GM20431 (cell line): Measurements from ENCODE around the gene UBE2F.

Source experiments
- in situ Hi-C: fragments of 300-500 bp; cut with MseI, MboI; formaldehyde crosslinking; loops from one replicate; pipeline ENCODE4 v1.15.0; 2020; ENCODE audit warnings: low sequenced_read_pairs; ENCODE audit not compliant: unreplicated experiment

The UBE2F gene

DNA sequence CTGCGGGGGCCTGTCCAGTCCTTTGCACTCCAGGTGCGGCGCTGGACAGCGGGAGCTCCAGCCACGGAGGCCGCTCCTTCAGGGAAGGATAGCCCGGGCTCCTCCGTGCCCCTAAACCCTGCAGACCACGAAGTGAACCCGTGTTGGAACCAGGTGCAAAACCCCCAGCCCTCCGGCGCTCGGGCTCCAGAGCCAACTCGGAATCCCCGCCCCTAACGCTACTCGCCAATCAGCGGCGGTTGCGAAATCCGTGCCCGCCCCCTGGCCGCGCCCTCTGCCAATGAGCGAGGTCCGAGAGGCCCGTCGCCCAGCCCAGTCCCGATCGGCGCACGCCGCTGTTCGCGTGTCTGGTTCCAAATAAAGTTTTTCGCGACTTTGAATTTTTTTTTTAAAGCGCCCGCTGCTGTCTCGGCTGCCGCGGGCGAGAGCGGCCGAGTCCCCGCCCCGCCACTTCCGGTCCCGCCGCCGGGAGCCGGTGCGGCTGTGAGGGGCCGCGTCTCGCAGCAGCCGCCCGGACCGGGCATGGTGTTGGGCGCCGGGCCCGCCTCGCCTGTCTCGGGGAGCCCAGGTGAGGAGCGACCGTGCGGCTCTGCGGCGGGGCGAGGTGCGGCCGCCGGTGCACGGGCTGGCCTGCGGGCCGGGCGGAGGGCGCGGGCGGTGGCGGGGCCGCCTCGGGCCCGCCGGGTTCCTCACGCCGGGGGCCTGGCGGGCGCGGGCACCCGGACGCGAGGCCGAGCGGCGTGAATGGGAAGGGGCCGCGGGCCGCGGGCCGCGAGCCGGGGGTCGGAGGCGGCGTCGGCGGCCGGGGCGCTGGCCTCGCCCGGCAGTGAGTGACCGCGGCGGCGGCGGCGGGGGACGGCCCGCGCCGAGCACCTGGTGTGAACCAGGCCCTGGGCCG, at the start of gene UBE2F:
Gene UBE2F, plus strand, starts transcription at position 450 of the 898 bp plus-strand sequence. CDS start 6,094 bp downstream, outside the sequence.
- in situ Hi-C loops: no loop called here

DNA sequence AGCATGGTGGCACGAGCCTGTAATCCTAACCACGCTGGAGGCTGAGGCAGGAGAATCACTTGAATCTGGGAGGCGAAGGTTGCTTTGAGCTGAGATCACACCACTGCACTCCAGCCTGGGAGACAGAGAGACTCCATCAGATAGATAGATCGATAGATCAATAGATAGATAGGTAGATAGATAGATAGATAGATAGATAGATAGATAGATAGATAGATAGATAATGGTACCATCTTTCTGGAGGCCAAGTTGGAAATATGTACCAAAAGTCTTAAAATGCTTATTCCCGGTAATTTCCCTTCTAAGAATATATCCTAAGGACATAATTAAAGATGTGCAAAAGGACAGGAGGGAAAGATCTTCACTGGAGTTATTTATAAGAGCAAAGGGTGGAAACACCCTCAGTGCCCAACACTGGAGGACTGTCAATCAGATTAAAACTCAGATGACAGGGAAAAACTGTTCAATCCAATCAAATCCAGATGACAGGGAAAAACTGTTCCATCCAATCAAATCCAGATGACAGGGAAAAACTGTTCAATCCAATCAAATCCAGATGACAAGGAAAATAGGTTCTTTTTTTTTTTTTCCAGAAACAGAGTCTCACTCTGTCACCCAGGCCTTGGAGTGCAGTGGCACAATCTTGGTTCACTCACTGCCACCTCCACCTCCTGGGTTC, 49.0 kb upstream of the UBE2F start:
- in situ Hi-C loops: no loop called here

DNA sequence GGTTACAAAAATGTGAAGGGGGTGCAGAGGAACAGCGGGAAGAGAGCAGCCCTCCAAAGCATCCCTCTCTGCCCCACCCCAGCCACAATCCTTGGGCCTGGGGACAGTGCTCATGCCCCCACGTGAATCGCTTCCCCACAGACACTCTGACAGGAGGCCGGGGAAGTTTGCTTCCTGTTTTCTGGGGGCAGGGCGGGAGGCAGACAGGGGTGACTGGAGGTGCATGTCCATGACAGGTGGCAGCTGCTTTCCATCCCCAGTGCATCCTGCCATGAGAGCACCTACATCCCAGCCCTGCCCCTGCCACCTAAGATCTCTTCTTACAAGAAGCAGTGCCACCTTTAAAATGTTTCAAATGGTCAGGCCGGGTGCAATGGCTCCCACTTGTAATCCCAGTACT, 47.2 kb upstream of the UBE2F start:
- in situ Hi-C loops: no loop called here

- in situ Hi-C loops: no loop called here
Observed at GRCh38 chr2:237920673-237921072, 46.1 kb upstream of the UBE2F start.

- in situ Hi-C loops: no loop called here
Observed at GRCh38 chr2:237921967-237922492, 44.8 kb upstream of the UBE2F start.

- in situ Hi-C loops: no loop called here
Observed at GRCh38 chr2:237922641-237923361, 44.0 kb upstream of the UBE2F start.

DNA sequence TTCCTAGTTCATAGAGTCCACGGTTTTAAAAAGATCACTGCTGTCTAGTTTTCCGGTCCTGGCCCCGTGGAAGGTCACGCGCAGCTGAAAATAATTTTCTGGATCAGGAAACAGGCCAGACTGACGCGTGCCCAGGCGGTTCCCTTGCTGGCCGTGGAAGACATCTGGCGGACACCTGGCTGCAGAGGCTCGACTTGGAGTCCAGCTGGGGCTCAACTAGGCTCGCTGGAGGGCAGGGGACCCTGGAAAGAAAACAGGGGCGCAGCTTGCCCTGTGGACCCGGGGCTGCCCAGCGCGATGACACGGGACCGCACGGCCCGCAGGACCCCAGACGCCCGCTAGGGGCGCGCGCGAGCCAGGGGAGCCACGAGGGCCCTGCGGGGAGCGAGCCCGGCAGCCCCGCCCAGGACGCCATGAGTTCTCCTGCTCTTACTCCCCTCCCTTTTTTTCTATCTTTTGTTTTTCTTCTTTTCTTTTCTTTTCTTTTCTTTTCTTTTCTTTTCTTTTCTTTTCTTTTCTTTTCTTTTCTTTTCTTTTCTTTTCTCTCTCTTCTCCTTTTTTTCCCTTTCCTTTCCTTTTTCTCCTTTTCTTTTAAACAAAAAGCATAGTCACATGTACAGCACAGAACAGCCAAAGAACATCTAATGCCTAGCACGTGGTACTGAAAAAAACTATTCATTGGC, 43.2 kb upstream of the UBE2F start:
- in situ Hi-C loops: no loop called here

DNA sequence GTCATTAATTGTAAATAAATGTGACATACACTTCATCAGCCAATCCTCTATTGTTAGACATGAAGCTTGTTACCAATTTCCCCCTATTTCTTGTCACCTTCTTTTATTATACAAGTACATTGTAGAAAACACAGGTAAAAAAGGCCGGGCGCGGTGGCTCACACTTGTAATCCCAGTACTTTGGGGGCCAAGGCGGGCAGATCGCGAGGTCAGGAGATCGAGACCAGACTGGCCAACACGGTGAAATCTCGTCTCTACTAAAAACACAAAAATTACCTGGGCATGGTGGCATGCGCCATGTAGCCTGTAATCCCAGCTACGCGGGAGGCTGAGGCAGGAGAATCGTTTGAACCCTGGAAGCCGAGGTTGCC, 42.7 kb upstream of the UBE2F start:
- in situ Hi-C loops: no loop called here

- in situ Hi-C loops: no loop called here
Observed at GRCh38 chr2:237927135-237927534, 39.7 kb upstream of the UBE2F start.

- in situ Hi-C loops: no loop called here
Observed at GRCh38 chr2:237927986-237928385, 38.8 kb upstream of the UBE2F start.

DNA sequence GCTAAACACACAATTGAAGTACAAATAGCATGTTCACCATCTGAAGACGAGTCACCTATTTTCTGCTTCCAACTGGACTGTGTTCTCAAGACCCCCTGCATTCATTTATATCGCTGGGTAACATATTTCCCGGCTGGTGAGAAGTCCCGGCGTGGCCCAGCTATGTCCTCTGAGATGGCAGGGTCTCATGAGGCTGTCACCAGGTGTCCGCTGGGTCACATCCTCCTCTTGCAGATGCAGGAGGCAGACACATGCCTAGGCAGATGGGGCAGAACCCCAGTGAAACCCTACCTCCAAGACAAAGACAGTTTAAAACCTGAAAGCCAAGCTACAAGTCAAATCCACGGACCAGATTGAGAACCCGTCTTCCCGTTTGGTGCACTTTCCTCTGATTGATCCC, 36.8 kb upstream of the UBE2F start:
- in situ Hi-C loops: no loop called here

GRCh38 chr2:237931205-237931721, 35.6 kb upstream of the UBE2F start:
- in situ Hi-C loops: no loop called here

- in situ Hi-C loops: no loop called here
Observed at GRCh38 chr2:237932731-237933131, 34.1 kb upstream of the UBE2F start.

DNA sequence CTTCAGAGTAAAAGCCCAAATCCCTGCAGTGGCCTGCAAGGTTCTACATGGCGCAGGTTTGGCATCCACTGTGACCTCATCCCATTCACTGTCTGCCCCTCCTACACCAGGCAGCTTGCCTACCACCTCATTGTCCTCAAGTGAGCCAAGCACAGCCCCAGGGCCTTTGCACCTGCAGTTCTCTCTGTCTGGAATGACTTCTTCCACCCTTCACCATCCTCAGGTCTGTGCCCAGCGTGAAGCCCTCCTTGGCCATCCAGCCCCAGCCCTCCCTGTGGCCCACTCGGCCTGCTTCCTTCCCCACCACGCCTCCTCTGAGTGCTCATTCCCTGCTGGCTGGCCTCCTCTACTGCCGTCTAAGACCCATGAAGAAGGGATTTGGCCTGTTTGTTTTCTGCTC, 32.6 kb upstream of the UBE2F start:
- in situ Hi-C loops: no loop called here

DNA sequence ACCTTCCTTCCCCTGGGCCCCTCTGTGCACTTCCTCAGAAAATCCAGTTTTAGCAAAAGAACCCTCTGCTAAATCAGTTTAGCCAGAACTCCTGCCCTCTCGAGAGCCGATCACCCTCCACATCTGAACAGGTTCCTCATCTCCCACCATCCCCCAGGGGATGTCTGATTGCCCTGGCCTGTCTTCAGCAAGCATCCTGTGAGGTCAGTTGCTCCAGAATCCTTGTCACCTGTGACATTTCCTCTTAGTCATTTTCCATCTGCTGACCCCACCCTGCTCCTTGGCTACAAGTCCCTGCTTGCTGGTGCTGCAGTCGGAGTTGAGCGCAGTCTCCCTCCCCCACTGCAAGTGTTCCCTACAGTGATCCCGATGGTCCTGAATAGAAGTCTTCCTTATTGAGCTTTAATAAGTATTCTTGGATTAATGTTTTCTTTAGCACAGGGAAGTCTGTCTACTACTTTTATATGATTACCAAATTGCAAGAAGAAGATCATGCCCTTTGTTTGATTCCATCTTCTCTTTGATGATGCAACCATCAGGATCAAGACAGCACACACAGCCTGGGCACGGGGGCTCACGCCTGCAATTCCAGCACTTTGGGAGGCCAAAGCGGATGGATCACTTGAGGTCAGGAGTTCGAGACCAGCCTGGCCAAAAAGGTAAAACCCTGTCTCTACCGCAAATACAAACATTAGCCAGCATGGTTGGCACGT, 30.9 kb upstream of the UBE2F start:
- in situ Hi-C loops: no loop called here

DNA sequence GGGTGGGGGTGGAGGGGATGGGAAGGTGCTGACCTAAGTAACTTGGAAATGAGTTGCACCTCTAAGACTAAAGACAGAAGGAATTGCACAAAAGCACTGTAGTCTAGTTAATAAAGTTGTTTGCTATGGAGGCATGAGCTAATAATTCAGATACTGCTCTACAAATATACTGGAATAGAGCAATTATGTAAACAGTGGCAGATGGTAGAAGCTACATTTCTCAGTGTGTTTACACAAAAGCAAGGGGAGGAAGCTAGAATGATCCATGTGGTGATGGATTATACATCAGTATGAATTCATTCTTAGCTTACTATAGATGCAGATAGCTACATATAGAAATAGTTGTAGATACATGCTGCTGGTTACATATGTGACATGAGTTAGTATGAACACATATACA, 27.6 kb upstream of the UBE2F start:
- in situ Hi-C loops: no loop called here

DNA sequence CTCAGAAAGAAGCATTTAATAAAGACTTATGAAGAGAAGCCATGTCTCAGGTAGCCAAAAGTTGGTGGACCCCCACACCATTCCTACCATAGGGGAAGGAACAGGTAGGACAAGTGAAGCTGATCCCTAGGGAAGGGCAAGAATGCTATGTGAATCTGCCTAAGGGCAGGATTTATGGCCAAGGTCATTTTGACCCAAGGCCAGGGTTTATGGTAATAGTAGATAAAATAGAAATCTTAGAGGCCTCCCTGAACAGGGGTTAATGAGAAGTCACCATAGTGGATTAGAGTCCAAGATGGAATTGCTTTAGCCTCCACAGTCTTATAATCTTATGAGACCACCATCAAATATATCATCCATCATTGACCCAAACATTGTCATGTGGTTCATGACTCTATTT, 26.0 kb upstream of the UBE2F start:
- in situ Hi-C loops: no loop called here

DNA sequence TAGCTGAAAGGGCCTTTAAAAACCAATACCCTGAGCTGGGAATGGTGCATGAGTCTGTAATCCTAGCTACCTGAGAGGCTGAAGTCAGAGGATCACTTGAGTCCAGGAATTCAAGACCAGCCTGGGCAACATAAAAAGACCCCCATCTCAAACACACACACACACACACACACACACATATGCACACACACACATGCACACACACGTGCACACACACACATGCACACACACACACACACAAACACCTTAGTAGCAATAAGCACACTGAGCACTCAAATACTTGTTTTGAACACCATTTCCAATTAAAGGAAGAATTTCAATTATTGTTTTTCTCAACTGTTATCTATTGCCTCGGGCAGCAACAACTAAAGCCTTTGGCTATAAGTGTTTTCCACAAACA, 25.6 kb upstream of the UBE2F start:
- in situ Hi-C loops: no loop called here

DNA sequence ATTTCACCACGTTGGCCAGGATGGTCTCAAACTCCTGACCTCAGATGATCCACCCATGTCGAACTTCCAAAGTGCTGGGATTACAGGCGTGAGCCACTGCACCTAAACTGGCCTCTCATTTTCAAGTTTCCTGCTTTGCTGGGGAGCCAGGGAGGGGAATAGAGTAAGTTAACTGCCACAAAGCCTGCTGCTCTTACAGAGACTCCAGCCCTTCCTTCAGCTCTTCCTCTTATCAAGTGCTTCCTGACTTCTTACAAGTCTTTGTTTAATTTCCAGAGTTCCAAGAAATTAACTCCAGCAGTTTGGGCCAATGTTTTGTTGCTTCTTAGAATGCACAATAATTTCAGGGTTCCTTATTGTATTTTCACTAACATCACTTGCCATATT, 24.3 kb upstream of the UBE2F start:
- in situ Hi-C loops: no loop called here
